GM18505 (cell line): ENCODE results near the gene BUD31.

Source experiments
- ATAC-seq: cut with Tn5 transposase; IDR thresholded peaks from one replicate; pipeline ENCODE4 v1.9.1; 2021; ENCODE audit not compliant: unreplicated experiment
- POLR2A ChIP-seq: IDR thresholded peaks from 4 replicates; pipeline ENCODE4 v1.6.1; 2011; ENCODE audit warnings: borderline replicate concordance; ENCODE audit not compliant: insufficient read depth, insufficient read length; ENCODE audit errors: extremely low read depth

Gene BUD31

DNA sequence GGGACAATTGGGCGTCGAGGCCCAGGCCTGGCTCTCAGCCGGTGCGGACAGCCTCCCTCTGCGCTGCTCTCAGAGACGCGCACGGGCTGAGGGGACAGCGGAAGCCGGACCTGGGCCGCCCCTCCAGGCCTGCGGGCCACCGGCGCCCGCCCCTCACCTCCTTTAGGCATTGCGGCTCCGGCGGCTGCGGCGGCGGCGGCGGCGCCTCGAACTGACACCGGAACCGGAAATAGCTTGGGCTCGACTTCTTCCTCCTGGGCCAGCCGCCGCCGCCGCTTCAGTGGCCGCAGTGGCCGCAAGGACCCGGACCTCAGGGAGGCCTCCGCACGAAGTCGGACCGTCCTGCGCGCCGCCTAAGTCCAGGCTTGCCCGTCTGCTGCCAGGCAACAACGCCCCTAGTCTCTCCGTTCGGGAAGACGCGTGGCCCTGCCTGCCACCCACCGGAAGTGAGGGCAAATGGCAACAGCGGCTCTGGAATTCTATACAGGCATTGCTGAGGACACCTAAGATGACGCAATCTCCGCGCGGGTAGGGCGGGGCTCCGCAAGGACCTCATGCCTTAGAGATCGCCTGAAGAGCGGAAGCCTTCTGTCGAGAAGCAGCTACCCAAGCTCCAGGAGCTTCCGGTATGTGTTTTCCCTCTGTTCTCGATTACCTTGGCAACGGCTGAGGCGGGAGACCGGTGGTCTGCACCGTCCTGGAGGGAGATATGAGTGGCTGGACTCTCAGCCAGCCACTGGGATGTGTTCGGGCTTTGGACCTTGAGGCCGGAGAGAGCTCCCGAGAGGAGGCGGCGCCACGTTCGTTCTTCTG lies at the start of gene BUD31, which contains the start of gene PDAP1:
BUD31 (plus strand) TSS at position 591 of the 813 bp plus-strand sequence. CDS start 2,124 bp downstream, outside the sequence.
PDAP1 (minus strand) TSS at position 219 of the 813 bp plus-strand sequence; CDS start at position 170, 49 bp downstream.
- ATAC-seq, result peak; percentile 73
- peak; percentile 95 for TF ChIP-seq POLR2A

DNA sequence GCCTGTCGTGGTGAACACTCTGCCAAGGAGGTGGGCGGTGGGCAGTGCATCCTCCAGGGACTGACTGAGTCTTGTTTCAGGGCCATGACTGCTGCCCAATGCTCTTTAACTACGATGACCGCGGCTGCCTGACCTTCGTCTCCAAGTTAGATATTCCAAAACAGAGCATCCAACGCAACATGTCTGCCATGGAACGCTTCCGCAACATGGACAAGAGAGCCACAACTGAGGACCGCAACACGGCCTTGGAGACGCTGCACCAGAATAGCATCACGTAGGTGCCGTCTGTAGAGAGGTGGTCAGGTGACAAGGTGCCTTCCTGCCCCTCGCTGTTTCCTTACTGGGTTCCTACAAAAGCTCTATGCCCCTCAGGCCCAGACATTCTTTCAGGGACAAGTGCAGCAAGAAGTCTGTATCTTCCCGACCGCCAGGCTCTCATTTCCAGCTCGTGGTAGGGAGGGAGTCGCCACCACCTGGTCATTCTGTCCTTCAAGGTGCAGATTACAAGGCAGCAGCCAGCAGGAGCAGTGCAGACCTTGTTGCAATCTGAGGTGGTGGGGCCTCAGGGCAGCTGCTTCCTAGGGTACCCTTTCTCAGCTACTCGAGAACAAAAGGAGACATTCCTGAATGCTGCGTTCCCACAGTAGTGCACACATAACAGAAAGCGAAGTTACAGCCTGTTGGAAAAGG lies 49.2 kb upstream of the BUD31 start:
- TF ChIP-seq POLR2A, result no peak
- no peak for ATAC-seq

DNA sequence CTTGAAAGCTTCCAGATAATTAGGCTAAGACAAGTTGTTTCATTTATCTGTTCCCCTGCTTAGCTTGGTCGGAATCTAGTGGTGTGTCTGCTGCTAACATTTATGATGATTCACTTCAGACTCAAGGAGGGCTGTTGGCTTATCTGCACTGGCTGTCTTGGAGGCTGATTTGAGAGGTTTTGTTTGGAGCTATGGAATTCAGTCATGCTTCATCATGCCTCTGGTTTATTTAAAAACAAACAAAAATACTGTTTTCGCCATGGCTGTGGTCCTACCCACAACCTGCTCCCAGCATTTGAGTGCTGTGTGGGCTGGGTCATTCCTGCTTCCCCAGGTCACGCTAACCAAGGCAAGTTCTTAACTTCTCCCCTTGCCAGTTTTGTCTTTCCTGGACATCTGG lies 46.0 kb upstream of the BUD31 start:
- TF ChIP-seq POLR2A, result no peak
- no peak for ATAC-seq

DNA sequence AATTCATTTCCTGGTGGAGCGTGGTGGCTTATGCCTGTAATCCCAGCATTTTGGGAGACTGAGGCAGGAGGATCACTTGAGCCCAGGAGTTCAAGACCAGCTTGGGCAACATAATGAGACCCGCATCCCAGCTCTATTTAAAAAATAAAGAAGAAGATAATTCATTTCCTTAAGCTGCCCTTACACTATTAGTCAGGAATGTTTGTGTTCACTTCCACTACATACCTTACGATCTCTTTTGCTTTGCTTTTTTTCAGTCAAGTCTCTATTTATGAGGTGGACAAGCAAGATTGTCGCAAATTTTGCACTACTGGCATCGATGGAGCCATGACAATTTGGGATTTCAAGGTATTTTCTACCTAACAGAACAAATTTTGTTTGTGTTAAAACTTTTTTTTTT lies 45.5 kb upstream of the BUD31 start:
- TF ChIP-seq POLR2A, result no peak
- no peak for ATAC-seq

DNA sequence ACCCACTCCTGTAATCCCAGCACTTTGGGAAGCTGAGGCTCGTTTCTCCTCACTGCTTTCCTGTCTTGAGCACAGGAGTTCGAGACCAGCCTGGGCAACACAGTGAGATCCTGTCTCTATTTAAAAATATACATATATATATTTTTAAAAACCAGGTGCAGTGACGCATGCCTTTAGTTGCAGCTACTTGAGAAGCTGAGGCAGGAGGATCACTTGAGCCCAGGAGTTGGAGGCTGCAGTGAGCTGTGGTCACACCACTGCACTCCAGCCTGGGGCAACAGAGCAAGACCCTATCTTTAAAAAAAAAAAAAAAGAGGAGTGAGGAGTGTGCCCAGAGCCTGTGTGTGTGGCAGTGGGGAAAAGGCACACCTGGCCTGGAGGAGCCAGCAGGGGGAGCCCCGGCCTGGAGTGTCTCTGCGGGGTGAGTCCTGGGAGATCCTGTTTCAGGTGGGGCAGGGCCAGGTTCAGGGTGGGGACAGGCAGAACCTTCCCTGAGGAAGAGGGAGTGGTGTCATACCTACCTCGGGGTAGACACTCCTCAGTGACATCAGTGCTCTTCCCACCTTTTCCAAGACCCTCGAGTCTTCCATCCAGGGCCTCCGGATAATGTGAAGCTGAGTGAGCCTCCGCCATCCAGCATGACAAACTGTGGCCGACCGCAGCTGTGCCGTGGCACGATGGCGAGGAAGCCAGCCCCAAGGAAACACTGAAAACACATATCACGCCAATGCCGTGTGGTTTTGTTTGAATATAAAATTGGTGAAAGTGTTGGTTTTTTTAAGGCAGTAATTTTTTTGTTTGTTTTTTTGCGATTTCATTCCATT lies 43.2 kb upstream of the BUD31 start:
- no peak for ATAC-seq
- TF ChIP-seq POLR2A, result no peak

DNA sequence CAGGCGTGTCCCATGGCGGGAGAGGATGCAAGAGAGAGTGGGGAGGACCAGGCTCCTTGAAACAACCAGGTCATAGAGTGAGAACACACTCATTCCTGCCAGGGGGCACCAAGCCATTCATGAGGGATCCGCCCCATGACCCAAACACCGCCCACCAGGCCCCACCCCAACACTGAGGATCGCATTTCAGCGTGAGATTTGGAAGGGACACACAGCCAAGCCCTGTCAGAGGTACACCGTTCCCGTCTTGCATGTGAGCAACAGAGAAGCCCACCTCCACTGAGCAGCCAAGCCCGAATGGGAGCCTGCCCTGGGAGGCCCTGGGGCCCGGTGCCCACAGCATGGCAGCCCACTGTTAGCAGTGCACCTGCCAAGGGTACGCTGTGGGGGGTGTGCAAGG lies 42.1 kb upstream of the BUD31 start:
- no peak for TF ChIP-seq POLR2A
- ATAC-seq, result no peak

DNA sequence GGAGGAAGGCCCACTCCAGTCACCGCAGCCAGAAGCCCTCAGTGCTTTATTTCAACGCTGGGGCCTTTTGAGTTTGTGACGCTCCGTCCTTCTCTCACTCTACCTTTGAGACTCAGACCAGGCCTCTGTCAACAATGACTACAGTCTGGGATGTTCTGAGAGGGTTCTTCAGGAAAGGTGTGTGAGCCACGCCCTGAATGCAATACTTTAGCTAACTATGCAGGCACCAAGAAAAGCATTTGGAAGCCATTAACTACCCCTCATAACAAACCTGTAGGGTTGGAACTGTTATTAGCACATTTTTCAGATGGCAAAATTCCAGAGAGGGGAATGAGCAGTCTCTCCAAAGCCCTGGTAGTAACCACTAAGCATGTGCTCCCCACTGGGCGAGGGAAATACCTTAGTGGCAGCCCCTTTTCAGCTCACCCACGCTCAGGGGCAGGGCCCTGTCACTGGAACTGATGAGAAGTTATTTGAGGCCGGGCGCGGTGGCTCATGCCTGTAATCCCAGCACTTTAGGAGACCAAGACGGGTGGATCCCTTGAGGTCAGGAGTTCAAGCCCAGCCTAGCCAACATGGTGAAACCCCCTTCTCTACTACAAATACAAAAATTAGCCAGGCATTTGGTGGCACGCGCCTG lies 39.9 kb upstream of the BUD31 start:
- ATAC-seq, result no peak
- no peak for TF ChIP-seq POLR2A

DNA sequence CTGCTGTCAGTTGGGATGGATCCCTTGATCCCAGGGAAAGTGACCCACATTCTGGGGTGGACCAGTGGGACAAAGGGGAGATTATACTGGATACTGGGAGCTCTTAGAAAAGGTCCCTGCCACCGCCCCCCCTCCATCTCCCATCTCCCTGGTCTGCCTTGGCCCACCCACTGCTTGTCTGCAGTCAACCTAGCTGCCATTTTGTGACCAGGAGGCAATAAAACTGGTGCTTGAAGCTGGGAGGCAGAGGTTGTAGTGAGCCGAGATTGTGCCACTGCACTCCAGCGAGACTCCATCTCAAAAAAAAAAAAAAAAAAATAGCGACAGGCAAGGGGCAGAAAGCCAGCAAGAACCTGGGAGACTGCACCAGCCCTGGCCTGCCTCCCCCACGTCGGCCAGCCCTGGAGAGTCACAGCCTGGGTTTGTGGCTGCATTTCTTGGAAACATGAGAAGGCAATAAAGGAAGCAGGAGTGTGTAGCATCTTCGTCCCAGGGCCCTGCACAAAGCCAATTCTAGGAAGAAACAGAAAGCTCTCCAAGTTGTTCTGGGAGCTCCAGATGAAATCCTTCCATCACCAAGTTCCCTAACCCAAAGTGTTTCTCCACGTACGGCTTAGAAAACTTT lies 38.9 kb upstream of the BUD31 start:
- no peak for TF ChIP-seq POLR2A
- ATAC-seq, result no peak

DNA sequence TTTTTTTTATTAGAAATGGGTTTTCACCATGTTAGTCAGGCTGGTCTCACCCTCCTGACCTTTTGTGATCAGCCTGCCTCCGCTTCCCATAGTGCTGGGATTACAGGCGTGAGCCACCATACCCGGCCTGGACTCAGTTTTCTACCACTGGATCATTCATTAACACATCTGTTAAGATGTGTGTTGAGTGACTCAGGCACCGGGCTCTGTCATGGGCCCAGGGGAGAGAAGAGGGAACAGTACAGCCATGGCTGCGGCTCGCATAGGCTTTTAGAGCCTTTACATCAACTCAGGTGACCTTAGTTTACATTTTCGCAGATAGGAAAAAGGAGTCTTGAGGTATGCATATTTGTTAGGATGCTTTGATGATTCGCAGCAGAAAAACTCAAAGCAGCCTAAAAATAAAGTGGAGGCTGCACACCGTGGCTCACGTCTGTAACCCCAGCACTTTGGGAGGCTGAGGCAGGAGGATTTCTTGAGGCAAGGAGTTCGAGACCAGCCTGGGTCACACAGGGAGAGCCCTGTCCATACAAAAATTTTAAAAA lies 37.3 kb upstream of the BUD31 start:
- TF ChIP-seq POLR2A, result no peak
- no peak for ATAC-seq

DNA sequence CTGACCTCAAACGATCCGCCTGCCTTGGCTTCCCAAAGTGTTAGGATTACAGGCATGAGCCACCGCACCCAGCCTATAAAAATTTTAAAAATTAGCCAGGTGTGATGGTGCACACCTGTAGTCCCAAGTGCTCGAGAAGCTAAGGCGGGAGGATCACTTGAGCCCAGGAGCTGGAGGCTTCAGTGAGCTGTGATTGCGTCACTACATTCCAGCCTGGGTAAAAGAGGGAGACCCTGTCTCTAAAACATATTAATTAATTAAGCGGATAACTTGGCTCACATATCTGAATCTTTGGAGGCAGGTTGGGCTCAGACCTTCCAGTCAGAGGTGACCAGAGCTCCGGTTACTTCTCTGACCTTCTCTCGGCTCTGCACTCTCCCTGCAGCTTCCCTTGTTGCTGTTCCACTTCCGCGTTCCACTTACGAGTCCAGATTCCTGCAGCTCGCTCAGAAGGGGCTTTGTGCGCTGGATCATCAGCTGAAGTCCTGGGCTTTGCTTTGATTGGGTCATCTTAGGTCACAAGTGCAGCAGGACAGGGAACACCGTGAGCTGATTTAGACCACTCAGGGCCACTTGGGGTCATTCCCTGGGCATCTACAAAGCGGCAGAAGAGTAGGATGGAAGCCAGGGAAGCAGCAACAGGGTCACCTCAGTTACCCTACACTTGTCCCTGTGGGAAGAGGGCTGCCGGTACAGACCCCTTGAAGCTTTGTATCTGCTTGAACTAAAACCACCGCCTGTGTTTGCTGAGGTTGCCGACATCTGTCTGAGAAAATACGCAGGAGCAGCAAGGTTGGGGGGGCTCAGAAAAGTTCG lies 36.3 kb upstream of the BUD31 start:
- no peak for TF ChIP-seq POLR2A
- ATAC-seq, result no peak
